NCI-H774 (cell line): ENCODE data around the gene SELENOS.
"Not testable (repeated sequence)": the region's sequence is repeated elsewhere in the genome, so short reads cannot be mapped to it uniquely, and the experiment has no call there.

Experiments used
- DNase-seq: peaks from one replicate; lab custom pipeline; 2025; lab: John Stamatoyannopoulos, UW

The SELENOS gene

DNA sequence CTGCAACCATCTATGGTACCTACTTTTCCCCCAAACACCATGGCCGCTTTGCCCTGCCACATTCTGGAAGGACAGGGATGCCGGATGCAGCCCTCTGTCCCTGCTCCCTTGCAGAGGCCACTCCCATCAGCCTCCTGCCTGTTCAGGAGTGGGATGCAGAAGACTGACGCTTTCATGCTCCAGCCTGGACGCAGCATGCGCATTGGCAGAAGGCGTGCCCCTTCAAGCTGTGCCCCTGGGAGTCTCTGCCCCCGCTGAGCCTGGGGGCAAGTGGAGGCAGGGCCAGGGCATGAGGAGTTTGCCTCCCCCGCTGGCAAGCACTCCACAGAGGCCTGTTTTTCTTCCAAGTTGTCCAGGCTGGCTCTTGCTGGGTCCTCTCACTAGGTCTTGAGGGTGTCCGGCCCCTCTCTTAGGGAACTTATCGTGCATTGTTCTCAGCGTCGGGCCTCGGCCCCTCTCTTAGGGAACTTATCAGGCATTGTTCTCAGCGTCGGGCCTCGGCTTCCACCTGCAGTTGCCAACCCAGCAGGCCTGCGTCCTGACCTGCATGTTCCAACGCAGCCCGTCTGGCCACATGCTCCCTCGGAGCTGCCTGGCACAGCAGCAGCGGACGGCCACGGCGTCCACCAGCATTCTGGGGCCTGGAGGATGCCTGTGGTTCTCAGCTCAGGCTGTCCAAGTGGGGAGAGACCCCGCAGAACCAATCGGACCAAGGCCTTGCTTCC lies 32.3 kb upstream of the SELENOS start:
- no peak for DNase-seq

DNA sequence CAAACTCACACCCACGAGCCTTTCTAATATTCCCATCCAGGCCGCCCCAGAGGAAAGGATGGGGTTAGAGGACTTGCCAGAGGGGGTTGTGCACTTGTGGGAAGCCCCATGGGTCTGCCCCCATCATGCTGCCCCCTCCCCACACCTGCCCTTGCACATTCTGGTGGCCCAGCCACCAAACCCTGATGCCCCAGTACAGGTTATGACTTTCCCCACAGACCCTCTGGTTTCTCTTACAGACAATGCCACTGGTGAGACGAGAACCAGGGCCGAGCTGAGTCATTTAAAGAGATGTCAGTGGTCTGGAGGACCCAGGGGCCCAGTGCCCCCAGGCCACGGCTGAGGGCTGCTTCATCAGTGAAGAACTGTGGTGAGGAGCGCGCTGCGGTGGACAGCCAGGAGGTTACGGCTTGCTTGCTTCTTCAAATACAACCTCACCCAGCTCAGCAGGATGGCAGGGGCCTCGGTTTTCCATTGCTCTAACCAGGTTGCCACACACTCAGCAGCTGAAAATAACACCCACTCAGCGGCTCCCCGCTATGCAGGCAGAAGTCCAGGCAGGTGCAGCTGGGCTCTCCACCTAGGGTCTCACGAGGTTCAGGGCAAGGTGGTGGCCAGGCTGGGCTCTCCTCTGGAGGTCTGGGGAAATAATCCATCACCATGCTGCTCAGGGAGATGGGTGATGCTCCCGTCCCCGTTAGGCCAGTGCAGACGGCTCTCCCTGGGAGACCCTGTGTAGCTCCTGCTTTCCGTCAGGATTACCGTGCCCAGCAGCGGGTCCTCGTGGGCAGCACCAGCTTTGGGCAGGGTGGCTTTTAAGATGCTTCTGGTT lies 31.5 kb upstream of the SELENOS start:
- no peak for DNase-seq

- DNase-seq, result no peak
Observed at GRCh38 chr15:101307897-101308603, 30.8 kb upstream of the SELENOS start.

DNA sequence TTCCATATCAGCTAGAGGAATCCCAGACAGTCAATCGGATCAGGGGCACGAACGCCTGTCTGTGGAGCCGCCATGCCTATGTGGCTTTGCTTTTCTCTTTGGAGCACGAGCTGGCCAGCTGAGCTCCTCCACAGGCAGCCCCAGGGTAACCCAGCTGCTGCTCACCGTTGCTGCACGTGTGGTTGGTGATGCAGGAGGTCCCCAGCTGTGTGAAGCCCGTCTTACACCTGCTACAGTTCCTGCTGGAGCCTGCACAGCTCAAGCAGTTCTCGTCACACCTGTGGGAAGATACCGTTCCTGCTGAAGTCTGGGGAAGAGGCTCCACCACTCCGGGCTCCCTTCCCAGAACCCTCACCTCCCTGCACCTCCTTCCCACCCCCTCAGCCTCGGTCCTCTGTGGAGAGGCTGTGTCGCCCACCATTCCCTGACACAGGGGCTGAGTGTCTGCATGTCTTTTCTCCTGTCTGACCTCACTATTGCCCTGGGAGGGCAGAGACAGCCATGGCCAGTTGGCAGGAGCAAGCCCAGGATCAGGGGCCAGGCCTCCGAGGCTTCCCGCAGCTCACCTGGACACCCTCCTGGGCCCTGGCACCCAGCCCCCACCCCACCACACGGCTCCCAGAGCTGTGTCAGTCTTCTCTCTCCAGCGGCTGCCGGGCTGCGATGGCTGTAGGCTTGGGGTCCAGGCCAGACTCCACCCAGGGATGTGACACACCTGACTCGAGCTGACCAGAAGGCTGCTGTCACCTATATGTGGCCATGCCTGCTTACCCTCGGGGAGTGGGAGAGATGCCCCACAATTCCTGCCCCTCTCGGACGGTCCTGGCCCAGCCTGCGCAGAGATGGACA lies 30.0 kb upstream of the SELENOS start:
- DNase-seq, result no peak

- DNase-seq, result no peak
Observed at GRCh38 chr15:101306341-101307047, 29.2 kb upstream of the SELENOS start.

- DNase-seq, result no peak
Observed at GRCh38 chr15:101305820-101306255, 28.6 kb upstream of the SELENOS start.

DNA sequence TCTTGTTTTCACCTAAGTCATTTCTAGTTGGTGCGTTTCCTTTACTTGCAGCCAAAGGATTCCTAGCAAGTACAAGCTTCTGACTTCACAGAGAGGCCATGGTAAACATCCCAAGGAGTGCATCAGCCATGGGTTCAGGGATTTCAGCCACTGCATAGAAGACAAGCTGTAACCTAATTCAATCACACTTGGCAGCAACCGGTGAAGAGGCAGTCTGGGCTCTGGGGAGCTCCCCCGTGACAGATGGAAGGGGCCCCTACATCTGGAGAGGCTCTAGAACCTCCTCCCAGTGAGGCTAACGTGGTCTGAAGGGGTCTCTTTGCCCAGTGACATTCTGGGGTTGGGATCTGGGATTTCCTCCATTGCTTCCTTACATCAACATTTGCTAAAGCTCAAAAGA lies 26.1 kb upstream of the SELENOS start:
- DNase-seq, result no peak

- no peak for DNase-seq
Observed at GRCh38 chr15:101296418-101297405, 19.4 kb upstream of the SELENOS start.

DNA sequence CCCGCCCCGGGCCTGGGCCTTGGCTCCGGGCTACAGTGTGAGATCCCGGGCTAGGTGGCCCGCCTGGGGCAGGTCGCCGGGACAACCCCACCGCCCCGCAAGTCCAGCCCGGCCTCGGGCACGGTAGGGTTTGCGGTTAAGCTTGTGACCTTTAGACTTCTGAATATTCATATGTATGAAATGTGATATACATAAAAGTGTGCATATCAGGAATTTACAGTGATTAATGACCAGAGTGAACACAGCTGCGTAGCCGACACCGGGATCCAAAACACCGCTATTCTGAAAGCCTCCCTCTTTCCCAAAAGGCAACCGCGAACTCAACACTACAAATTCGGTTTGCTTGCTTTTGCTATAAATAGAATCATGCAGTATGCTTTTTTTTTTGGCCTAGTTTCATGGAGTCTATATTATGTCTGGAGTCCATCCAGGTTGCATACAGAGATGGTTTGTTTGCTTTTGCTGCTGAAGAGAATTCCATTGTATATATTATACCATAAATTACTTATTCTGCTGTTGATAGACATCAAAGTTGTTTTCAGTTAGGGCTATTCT lies 18.4 kb upstream of the SELENOS start:
- DNase-seq, result no peak

GRCh38 chr15:101294731-101295606 lies 17.7 kb upstream of the SELENOS start, which contains the start of gene SNRPA1:
Gene SNRPA1 (minus strand): TSS chr15:101295248. CDS start chr15:101295178, 70 bp downstream.
- DNase-seq, result peak; percentile 93

DNA sequence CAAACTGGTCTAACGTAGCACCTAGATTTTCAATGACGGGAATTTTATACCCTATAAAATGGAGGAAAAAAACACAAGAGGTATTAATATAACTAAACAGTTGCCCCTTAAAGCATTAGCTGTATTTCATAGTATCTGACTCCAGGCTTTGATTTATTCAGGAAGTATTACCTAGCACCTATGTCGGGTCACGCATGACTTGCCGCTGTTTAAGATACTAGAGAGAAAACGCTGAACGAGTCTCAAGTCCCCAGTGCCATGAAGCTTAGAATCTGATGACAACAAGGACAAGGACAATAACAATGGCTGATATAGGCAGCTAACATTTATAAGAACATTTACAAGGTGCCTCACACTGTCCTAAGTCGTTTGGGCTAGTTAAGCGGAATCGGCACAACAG lies 15.8 kb upstream of the SELENOS start:
- DNase-seq, result no peak

- no peak for DNase-seq
Observed at GRCh38 chr15:101288905-101289513, 11.7 kb upstream of the SELENOS start.

DNA sequence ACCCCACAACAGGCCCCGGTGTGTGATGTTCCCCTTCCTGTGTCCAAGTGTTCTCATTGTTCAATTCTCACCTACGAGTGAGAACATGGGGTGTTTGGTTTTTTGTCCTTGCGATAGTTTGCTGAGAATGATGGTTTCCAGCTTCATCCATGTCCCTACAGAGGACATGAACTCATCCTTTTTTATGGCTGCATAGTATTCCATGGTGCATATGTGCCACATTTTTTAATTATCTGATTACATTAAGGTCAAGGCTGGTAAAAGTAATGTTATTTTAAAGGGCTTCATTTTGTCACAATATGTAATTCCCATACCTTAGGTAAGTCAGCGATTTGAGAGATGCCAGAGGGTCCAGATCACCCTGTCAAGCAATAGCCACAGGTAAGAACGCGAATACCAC lies 10.1 kb upstream of the SELENOS start:
- DNase-seq, result not testable (repeated sequence)

GRCh38 chr15:101286471-101287114 lies 9.3 kb upstream of the SELENOS start:
- no peak for DNase-seq

DNA sequence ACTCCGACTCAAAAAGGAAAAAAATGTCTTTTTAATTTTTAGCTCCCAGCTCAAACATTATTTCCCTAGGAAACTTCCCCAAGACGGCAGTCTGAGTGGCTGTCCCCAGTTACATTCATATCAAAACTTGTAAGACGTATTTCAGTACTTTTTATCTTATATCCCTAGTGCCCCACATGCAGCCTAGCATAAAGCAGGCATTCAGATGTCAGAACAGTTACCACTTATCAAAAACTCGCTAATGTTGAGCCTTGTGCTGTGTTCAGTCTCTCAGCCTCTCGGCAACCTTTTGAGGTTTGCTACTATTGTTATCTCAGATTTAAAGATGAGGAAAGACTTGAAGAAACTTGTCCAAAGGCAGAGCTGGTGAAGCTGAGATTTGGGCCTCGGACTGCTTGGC lies 6.6 kb upstream of the SELENOS start:
- DNase-seq, result no peak

- no peak for DNase-seq
Observed at GRCh38 chr15:101280007-101280406, 2.7 kb upstream of the SELENOS start.

DNA sequence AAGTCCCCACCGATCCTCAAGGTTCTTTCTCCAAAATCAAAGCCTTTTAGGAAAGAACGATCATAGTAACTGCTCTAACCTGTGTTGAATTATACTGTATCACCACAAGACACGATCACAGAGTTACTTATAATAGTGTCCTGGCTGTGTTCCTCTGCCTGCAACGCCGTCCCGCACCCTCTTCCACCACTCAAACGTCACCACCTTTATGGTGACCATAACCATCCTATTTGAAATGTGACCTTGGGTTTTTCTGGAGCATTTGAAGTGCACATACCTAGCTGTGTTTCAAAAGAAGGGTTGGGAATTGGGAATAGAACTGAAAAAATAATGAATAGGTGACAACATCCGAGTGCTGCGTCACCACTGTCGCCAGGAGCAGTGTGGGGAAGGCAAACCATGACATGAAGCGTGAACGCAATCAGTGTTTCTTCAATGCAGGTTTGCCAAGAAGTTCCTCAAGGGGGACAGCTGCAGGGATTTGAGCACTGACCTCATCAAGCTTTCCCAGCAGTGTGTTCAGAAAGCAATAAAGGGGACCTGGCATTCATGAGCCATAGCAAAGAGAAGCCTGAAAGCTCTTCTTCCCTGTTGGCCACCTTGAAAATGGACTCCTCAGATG lies 769 bp upstream of the SELENOS start:
- DNase-seq, result no peak
